SK-N-SH treated with all-trans-retinoic acid at 6 μM for 48 hours (cell line): ENCODE measurements around the gene CFAP20.

ENCODE experiments used
- ATAC-seq: fragments of 200-7000 bp; cut with Tn5 transposase; 3 replicates; pipeline ENCODE4 v1.9.1; 2020; ENCODE audit warnings: mild to moderate bottlenecking, moderate library complexity
- ARNTL ChIP-seq: fragments of 450-650 bp; formaldehyde crosslinking; IDR thresholded peaks from 2 replicates; pipeline ENCODE4 v1.5.0; 2020; ENCODE audit warnings: low read depth, mild to moderate bottlenecking, moderate library complexity, borderline replicate concordance
- BACH2 ChIP-seq: fragments of 250-450 bp; sonication (Bioruptor Pico); IDR thresholded peaks from 2 replicates; pipeline ENCODE4 v1.9.0; 2021; ENCODE audit warnings: mild to moderate bottlenecking, borderline replicate concordance
- CSDC2 ChIP-seq: fragments of 250-450 bp; sonication (Bioruptor Pico); IDR thresholded peaks from 2 replicates; pipeline ENCODE4 v1.5.0; 2020; ENCODE audit warnings: mild to moderate bottlenecking, moderate library complexity
- ESRRG ChIP-seq: fragments of 250-450 bp; sonication (Bioruptor Pico); IDR thresholded peaks from 2 replicates; pipeline ENCODE4 v1.6.1; 2021; ENCODE audit warnings: mild to moderate bottlenecking
- GLIS3 ChIP-seq: fragments of 250-450 bp; sonication (Bioruptor Pico); IDR thresholded peaks from 2 replicates; pipeline ENCODE4 v1.5.0; 2020; ENCODE audit warnings: mild to moderate bottlenecking, moderate library complexity
- ISL1 ChIP-seq: fragments of 250-450 bp; sonication (Bioruptor Pico); IDR thresholded peaks from 2 replicates; pipeline ENCODE4 v2.1.2; 2022; ENCODE audit warnings: mild to moderate bottlenecking, moderate library complexity
- OSR1 ChIP-seq: fragments of 250-450 bp; sonication (Bioruptor Pico); IDR thresholded peaks from 2 replicates; pipeline ENCODE4 v1.8.0; 2022; ENCODE audit warnings: moderate library complexity, mild to moderate bottlenecking, inconsistent platforms
- PATZ1 ChIP-seq: fragments of 250-450 bp; sonication (Bioruptor Pico); IDR thresholded peaks from 2 replicates; pipeline ENCODE4 v1.8.0; 2020; ENCODE audit warnings: mild to moderate bottlenecking, moderate library complexity, borderline replicate concordance
- RARB ChIP-seq: fragments of 250-450 bp; sonication (Bioruptor Pico); IDR thresholded peaks from 2 replicates; pipeline ENCODE4 v1.8.0; 2021; ENCODE audit warnings: mild to moderate bottlenecking, moderate library complexity
- SNAI2 ChIP-seq: fragments of 250-450 bp; sonication (Bioruptor Pico); IDR thresholded peaks from 2 replicates; pipeline ENCODE4 v1.5.0; 2020; ENCODE audit warnings: mild to moderate bottlenecking, moderate library complexity
- TCF4 ChIP-seq: fragments of 250-450 bp; sonication (Bioruptor Pico); IDR thresholded peaks from 2 replicates; pipeline ENCODE4 v1.8.0; 2021; ENCODE audit warnings: mild to moderate bottlenecking, moderate library complexity, borderline replicate concordance
- TOX ChIP-seq: fragments of 250-450 bp; sonication (Bioruptor Pico); IDR thresholded peaks from 2 replicates; pipeline ENCODE4 v1.8.0; 2021; ENCODE audit warnings: mild to moderate bottlenecking, moderate library complexity, borderline replicate concordance
- TSHZ2 ChIP-seq: fragments of 250-450 bp; sonication (Bioruptor Pico); IDR thresholded peaks from 2 replicates; pipeline ENCODE4 v1.5.0; 2020; ENCODE audit warnings: mild to moderate bottlenecking, moderate library complexity
- ZC3H10 ChIP-seq: fragments of 250-450 bp; sonication (Bioruptor Pico); IDR thresholded peaks from 2 replicates; pipeline ENCODE4 v1.5.1; 2021; ENCODE audit warnings: mild to moderate bottlenecking, moderate library complexity
- ZFP3 ChIP-seq: fragments of 250-450 bp; sonication (Bioruptor Pico); IDR thresholded peaks from 2 replicates; pipeline ENCODE4 v1.5.0; 2020; ENCODE audit warnings: mild to moderate bottlenecking, moderate library complexity
- ZNF565 ChIP-seq: fragments of 450-650 bp; formaldehyde crosslinking; conservative IDR thresholded peaks from 2 replicates; pipeline ENCODE4 v1.5.0; 2020; ENCODE audit warnings: low read depth, mild to moderate bottlenecking, moderate library complexity
- ZNF70 ChIP-seq: fragments of 450-650 bp; formaldehyde crosslinking; IDR thresholded peaks from 2 replicates; pipeline ENCODE4 v1.5.0; 2020; ENCODE audit warnings: mild to moderate bottlenecking, moderate library complexity
- ZNF8 ChIP-seq: fragments of 450-650 bp; formaldehyde crosslinking; IDR thresholded peaks from 2 replicates; pipeline ENCODE4 v1.5.0; 2020; ENCODE audit warnings: mild to moderate bottlenecking, moderate library complexity
- TF ChIP-seq, protein P1 (sequence below): fragments of 250-450 bp; sonication (Bioruptor Pico); IDR thresholded peaks from 2 replicates; pipeline ENCODE4 v1.5.1; 2021; ENCODE audit warnings: mild to moderate bottlenecking, moderate library complexity
- TF ChIP-seq, protein P2 (sequence below): fragments of 250-450 bp; sonication (Bioruptor Pico); IDR thresholded peaks from 2 replicates; pipeline ENCODE4 v1.5.1; 2020; ENCODE audit warnings: low read depth, mild to moderate bottlenecking, moderate library complexity

The CFAP20 gene

DNA sequence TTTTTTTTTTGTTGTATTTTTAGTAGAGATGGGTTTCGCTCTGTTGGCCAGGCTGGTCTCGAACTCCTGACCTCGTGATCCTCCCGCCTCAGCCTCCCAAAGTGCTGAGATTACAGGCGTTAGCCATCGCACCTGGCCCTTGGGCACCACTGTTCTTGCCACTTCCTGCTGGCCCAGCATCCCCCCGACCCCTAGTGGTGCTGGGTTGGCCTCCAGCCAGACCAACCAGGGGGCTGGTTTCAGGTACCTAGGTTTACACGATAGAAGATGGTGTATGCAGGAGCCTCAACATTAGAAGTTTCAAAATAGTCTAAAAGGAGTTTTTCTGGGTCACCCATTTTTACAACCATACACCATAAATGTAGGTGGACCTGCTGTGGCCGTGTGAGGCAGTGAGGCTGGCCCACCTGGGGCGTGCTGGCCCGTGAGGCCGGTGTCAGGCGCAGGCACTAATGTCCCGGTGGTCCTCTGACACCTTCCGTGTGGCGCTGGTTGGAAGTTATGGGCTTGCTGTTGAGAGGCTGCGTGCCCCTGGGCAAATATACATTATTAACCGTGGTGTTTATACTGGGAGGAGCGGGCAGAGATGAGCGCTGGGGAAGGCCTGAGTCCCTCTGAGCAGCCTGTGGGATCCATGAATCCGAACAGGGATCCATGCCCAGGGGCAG, 43.5 kb downstream of the CFAP20 start:
- TF ChIP-seq ESRRG (CRISPR knock-in tag) (no peak), ZNF565 (CRISPR knock-in tag) (no peak), ZNF70 (no peak), TCF4 (CRISPR knock-in tag) (no peak), PATZ1 (CRISPR knock-in tag) (no peak)
- ATAC-seq = no peak

DNA sequence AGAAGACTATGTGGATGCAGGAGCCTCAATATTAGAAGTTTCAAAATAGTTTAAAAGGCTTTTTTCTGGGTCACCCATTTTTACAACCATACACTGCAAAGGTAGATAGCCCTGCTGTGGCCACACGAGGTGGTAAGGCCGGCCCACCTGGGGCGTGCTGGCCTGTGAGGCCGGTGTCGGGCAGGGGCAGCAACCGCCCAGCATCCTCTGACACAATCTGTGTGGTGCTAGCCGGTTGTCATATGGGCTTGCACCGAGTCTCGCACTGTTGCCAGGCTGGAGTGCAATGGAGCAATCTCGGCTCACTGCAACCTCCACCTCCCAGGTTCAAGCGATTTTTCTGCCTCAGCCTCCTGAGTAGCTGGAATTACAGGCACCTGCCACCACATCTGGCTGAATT, 44.0 kb downstream of the CFAP20 start:
- TF ChIP-seq PATZ1 (CRISPR knock-in tag) (no peak), ZC3H10 (CRISPR knock-in tag) (no peak), TCF4 (CRISPR knock-in tag) (no peak), ISL1 (CRISPR knock-in tag) (no peak), ZFP3 (CRISPR knock-in tag) (no peak), TSHZ2 (CRISPR knock-in tag) (no peak), CSDC2 (CRISPR knock-in tag) (no peak), SNAI2 (CRISPR knock-in tag) (no peak), TOX (CRISPR knock-in tag) (no peak), BACH2 (CRISPR knock-in tag) (no peak), ARNTL (no peak), RARB (CRISPR knock-in tag) (no peak), ESRRG (CRISPR knock-in tag) (no peak), ZNF70 (no peak), ZNF8 (CRISPR knock-in tag) (no peak)
- no peak for ATAC-seq

DNA sequence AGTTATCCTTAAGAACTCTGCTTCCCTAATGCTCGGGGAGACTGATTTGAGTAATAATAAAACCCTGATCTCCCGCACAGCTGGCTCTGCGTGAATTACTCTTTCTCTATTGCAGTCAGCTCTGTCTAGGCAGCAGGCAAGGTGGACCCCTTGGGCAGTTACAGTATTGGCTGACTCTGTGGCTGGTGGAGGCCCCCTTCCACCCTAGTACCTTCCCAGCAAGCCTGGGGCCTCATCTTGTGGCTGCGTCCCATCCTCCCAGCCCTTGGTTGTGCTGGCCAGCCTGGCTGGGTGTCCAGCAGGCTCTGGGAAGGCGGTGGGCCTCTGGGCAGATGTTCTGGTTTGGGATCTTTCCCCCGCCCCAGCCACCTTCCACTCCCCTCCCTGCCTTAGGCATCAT, 44.5 kb downstream of the CFAP20 start:
- ATAC-seq = no peak
- TF ChIP-seq, protein P1, sequence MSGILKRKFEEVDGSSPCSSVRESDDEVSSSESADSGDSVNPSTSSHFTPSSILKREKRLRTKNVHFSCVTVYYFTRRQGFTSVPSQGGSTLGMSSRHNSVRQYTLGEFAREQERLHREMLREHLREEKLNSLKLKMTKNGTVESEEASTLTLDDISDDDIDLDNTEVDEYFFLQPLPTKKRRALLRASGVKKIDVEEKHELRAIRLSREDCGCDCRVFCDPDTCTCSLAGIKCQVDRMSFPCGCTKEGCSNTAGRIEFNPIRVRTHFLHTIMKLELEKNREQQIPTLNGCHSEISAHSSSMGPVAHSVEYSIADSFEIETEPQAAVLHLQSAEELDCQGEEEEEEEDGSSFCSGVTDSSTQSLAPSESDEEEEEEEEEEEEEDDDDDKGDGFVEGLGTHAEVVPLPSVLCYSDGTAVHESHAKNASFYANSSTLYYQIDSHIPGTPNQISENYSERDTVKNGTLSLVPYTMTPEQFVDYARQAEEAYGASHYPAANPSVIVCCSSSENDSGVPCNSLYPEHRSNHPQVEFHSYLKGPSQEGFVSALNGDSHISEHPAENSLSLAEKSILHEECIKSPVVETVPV (CRISPR knock-in tag) = no peak
- TF ChIP-seq ZC3H10 (CRISPR knock-in tag) = no peak
- no peak for TF ChIP-seq GLIS3 (CRISPR knock-in tag)
- no peak for TF ChIP-seq ESRRG (CRISPR knock-in tag)
- TF ChIP-seq ZNF8 (CRISPR knock-in tag) = no peak
- TF ChIP-seq RARB (CRISPR knock-in tag) = no peak
- TF ChIP-seq TCF4 (CRISPR knock-in tag) = no peak
- no peak for TF ChIP-seq BACH2 (CRISPR knock-in tag)
- no peak for TF ChIP-seq ZNF70

DNA sequence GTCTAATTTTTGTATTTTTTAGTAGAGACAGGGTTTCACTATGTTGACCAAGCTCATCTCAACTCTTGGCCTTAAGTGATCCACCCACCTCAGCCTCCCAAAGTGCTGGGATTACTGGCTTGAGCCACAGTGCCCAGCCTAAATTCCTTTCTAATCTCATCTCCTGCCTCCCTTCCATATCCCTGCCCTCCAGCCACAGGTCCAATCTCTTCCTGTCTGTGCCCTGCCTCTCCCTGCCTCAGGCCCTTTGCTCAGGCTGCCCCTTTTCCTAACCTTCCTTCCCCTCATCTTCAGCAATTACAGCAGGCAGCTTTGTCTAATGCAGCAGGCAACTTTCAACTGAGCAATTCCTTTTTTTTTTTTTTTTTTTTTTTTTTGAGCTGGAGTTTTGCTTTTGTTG, 46.8 kb downstream of the CFAP20 start:
- no peak for ATAC-seq
- TF ChIP-seq OSR1 (CRISPR knock-in tag) = no peak
- TF ChIP-seq ESRRG (CRISPR knock-in tag) = no peak
- no peak for TF ChIP-seq ARNTL
- TF ChIP-seq ISL1 (CRISPR knock-in tag) = no peak
- TF ChIP-seq, protein P2, sequence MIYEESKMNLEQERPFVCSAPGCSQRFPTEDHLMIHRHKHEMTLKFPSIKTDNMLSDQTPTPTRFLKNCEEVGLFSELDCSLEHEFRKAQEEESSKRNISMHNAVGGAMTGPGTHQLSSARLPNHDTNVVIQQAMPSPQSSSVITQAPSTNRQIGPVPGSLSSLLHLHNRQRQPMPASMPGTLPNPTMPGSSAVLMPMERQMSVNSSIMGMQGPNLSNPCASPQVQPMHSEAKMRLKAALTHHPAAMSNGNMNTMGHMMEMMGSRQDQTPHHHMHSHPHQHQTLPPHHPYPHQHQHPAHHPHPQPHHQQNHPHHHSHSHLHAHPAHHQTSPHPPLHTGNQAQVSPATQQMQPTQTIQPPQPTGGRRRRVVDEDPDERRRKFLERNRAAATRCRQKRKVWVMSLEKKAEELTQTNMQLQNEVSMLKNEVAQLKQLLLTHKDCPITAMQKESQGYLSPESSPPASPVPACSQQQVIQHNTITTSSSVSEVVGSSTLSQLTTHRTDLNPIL (CRISPR knock-in tag) = no peak
- TF ChIP-seq BACH2 (CRISPR knock-in tag) = no peak
- no peak for TF ChIP-seq ZNF565 (CRISPR knock-in tag)
- no peak for TF ChIP-seq CSDC2 (CRISPR knock-in tag)
- no peak for TF ChIP-seq RARB (CRISPR knock-in tag)
- TF ChIP-seq TSHZ2 (CRISPR knock-in tag) = no peak
